K562 (cell line): ENCODE measurements around the gene THAP5. TPM values are rescaled to one million over a fixed set of nuclear protein-coding genes. Genes with fewer than 3 reads are reported as not detected.

Source experiments
- ARHGAP35 ChIP-seq: fragments of 450-650 bp; IDR thresholded peaks from 2 replicates; pipeline ENCODE4 v1.6.1; 2018; ENCODE audit not compliant: partially characterized antibody
- ARID1B ChIP-seq: fragments of 450-650 bp; IDR thresholded peaks from 2 replicates; pipeline ENCODE4 v1.6.1; 2016; ENCODE audit warnings: antibody characterized with exemption, mild to moderate bottlenecking, inconsistent platforms
- C11orf30 ChIP-seq: fragments of 450-650 bp; IDR thresholded peaks from 2 replicates; pipeline ENCODE4 v1.6.1; 2016; ENCODE audit warnings: low read depth, mild to moderate bottlenecking
- CBX8 ChIP-seq: fragments of 200-600 bp; sonication (generic); IDR thresholded peaks from 2 replicates; pipeline ENCODE4 v1.6.1; 2012; ENCODE audit warnings: borderline replicate concordance, mixed run types, low read depth, mild to moderate bottlenecking, moderate library complexity, mixed read lengths, low read length, control low read depth, inconsistent platforms; ENCODE audit not compliant: poor library complexity, severe bottlenecking; ENCODE audit errors: extremely low read depth
- COPS2 ChIP-seq: fragments of 450-650 bp; conservative IDR thresholded peaks from 2 replicates; pipeline ENCODE4 v1.6.1; 2016; ENCODE audit warnings: mild to moderate bottlenecking, moderate library complexity
- DDX20 ChIP-seq: fragments of 450-650 bp; IDR thresholded peaks from 2 replicates; pipeline ENCODE4 v1.6.1; 2016; ENCODE audit warnings: missing genetic modification characterization, low read depth, mild to moderate bottlenecking, missing compliant biosample characterization, moderate library complexity
- E2F3 ChIP-seq: fragments of 250-450 bp; sonication (Bioruptor Pico); IDR thresholded peaks from 2 replicates; pipeline ENCODE4 v1.4.0; 2020; ENCODE audit warnings: mild to moderate bottlenecking
- ELF4 ChIP-seq: fragments of 450-650 bp; formaldehyde crosslinking; IDR thresholded peaks from 2 replicates; pipeline ENCODE4 v1.4.0; 2022; ENCODE audit warnings: missing genetic modification characterization
- EP300 ChIP-seq: IDR thresholded peaks from 2 replicates; pipeline ENCODE4 v1.6.1; 2012; ENCODE audit warnings: low read length, improper control_type of control experiment
- HIVEP1 ChIP-seq: fragments of 250-450 bp; sonication (Bioruptor Pico); IDR thresholded peaks from 2 replicates; pipeline ENCODE4 v1.4.0; 2020; ENCODE audit warnings: mild to moderate bottlenecking
- KAT7 ChIP-seq: sonication (generic); formaldehyde crosslinking; IDR thresholded peaks from 2 replicates; pipeline ENCODE4 v1.8.0; 2022; ENCODE audit warnings: missing genetic modification reagents, mild to moderate bottlenecking, borderline replicate concordance
- LEF1 ChIP-seq: fragments of 450-650 bp; IDR thresholded peaks from 2 replicates; pipeline ENCODE4 v1.6.1; 2016; ENCODE audit warnings: mild to moderate bottlenecking
- MYBL2 ChIP-seq, 2 experiments: fragments of 450-650 bp in 1 of 2; sonication (generic) in 1 of 2; formaldehyde crosslinking in 1 of 2; IDR thresholded peaks; 2 replicates each; pipeline versions ENCODE4 v1.6.1 to v1.8.1; 2017 to 2022; ENCODE audit warnings: borderline replicate concordance in 1 of 2, inconsistent platforms in 1 of 2, low read depth in 1 of 2, mild to moderate bottlenecking in 1 of 2, missing genetic modification reagents in 1 of 2, moderate library complexity in 1 of 2
- RERE ChIP-seq: sonication (generic); formaldehyde crosslinking; IDR thresholded peaks from 2 replicates; pipeline ENCODE4 v1.8.0; 2023; ENCODE audit warnings: missing genetic modification reagents, mild to moderate bottlenecking, borderline replicate concordance
- SREBF2 ChIP-seq: sonication (generic); formaldehyde crosslinking; IDR thresholded peaks from 2 replicates; pipeline ENCODE4 v1.4.0; 2020; ENCODE audit warnings: mild to moderate bottlenecking, missing genetic modification reagents
- WHSC1 ChIP-seq: IDR thresholded peaks from one replicate; pipeline ENCODE4 v1.6.1; 2012; ENCODE audit warnings: low read length, control low read depth, inconsistent platforms
- XRCC5 ChIP-seq: fragments of 200-400 bp; formaldehyde crosslinking; IDR thresholded peaks from 2 replicates; pipeline ENCODE4 v1.6.1; 2017; ENCODE audit warnings: low read depth, mild to moderate bottlenecking, low read length
- ZNF140 ChIP-seq: fragments of 250-450 bp; sonication (Bioruptor Pico); IDR thresholded peaks from 2 replicates; pipeline ENCODE4 v1.8.0; 2021; ENCODE audit warnings: moderate library complexity, mild to moderate bottlenecking, inconsistent platforms
- ZNF146 ChIP-seq: IDR thresholded peaks from one replicate; pipeline ENCODE4 v1.6.1; 2018; ENCODE audit warnings: missing compliant biosample characterization; ENCODE audit not compliant: unreplicated experiment
- ZNF263 ChIP-seq: sonication (generic); formaldehyde crosslinking; IDR thresholded peaks from 2 replicates; pipeline ENCODE4 v1.8.0; 2022; ENCODE audit warnings: mild to moderate bottlenecking, missing genetic modification reagents, borderline replicate concordance
- ZNF740 ChIP-seq, 3 experiments: fragments of 200-800 bp in 1 of 3; sonication (Bioruptor generic) in 1 of 3; sonication (generic) in 1 of 3; formaldehyde crosslinking in 1 of 3; IDR thresholded peaks; 2 replicates each; pipeline versions ENCODE4 v1.6.1 to v1.8.0; 2016 to 2022; ENCODE audit warnings: mild to moderate bottlenecking in 2 of 3, missing compliant biosample characterization in 2 of 3, missing genetic modification characterization in 2 of 3, missing genetic modification reagents in 1 of 3
- polyA plus RNA-seq, 8 experiments: library from polyadenylated mRNA; depleted of rRNA in 4 of 8; stranded (reverse) in 5 of 8; unstranded in 3 of 8; fragments of >200 nt; fragmentation: Nextera tagmentation in 2 of 8; fragmentation: Illumina TruSeq in 1 of 8; extraction: Ambion mirVana in 2 of 8; extraction: Trizol in 1 of 8; gene quantifications; 2 replicates each; pipeline versions ENCODE4 v1.2.1 to v1.2.3, GENCODE V29; 2011 to 2014; ENCODE audit warnings: inconsistent platforms in 1 of 8, missing spikeins in 1 of 8
- total RNA-seq, 7 experiments: library from RNA; depleted of rRNA in 6 of 7; stranded (reverse); fragments of >200 nt in 6 of 7; fragmentation: Illumina TruSeq in 2 of 7; extraction: Trizol in 2 of 7; gene quantifications; 2 replicates each; pipeline versions ENCODE4 v1.2.1 to v1.2.3, GENCODE V29; 2011 to 2021; ENCODE audit warnings: low replicate concordance in 1 of 7

THAP5 gene
- total and polyA plus RNA-seq, 9 of the 15 experiments (the other 6 are each of a cell fraction or from before 2014, with no cell fraction given) = 16.5 to 58.1 (median 28.2) TPM

GRCh38 chr7:108604307-108605077, 35.0 kb upstream of the THAP5 start (continued):
- no peak for TF ChIP-seq WHSC1
- no peak for TF ChIP-seq ZNF140
- TF ChIP-seq MYBL2 (IDR thresholded peaks at IDR 0.05; ENCODE audit: low read depth) = peak; percentile 43; the same call in 1 of the 2 replicates
- no peak for TF ChIP-seq MYBL2 (CRISPR knock-in tag; IDR thresholded peaks at IDR 0.05; ENCODE audit: borderline replicate concordance)
- TF ChIP-seq XRCC5 = no peak
- TF ChIP-seq COPS2 = no peak
- peak; percentile 37; the same call in 1 of the 2 replicates for TF ChIP-seq LEF1
- no peak for TF ChIP-seq KAT7 (CRISPR knock-in tag)
- TF ChIP-seq ARHGAP35 = no peak
- no peak for TF ChIP-seq C11orf30
- peak; percentile 49; the same call in 1 of the 2 replicates for TF ChIP-seq ARID1B
- no peak for TF ChIP-seq CBX8
- TF ChIP-seq EP300 = 0 out of 2 replicates have a peak, but pooled peaks have one; percentile 23
- TF ChIP-seq ZNF263 = no peak
- TF ChIP-seq SREBF2 = no peak
- TF ChIP-seq RERE = no peak
- no peak for TF ChIP-seq E2F3
- TF ChIP-seq ELF4 = no peak
- no peak for TF ChIP-seq ZNF146 (CRISPR knock-in tag)
- TF ChIP-seq ZNF740 (CRISPR knock-in tag; IDR thresholded peaks at IDR 0.05) = no peak
- no peak for TF ChIP-seq ZNF740 (tag; IDR thresholded peaks at IDR 0.05)
- no peak for TF ChIP-seq HIVEP1 (CRISPR knock-in tag)
- no peak for TF ChIP-seq DDX20 (tag)
